HepG2 (cell line): ENCODE measurements around the gene BCAN. TPM values are rescaled to one million over a fixed set of nuclear protein-coding genes. Genes with fewer than 3 reads are reported as not detected.

Source experiments
- ELF4 ChIP-seq: sonication (generic); formaldehyde crosslinking; IDR thresholded peaks from 2 replicates; pipeline ENCODE4 v1.5.0; 2020; ENCODE audit warnings: missing genetic modification reagents, mild to moderate bottlenecking, moderate library complexity, borderline replicate concordance
- FOXP4 ChIP-seq: sonication (generic); formaldehyde crosslinking; IDR thresholded peaks from 2 replicates; pipeline ENCODE4 v1.4.0; 2020; ENCODE audit warnings: missing genetic modification reagents
- KLF12 ChIP-seq: sonication (generic); formaldehyde crosslinking; IDR thresholded peaks from 2 replicates; pipeline ENCODE4 v1.4.0; 2020; ENCODE audit warnings: missing genetic modification reagents, borderline replicate concordance
- KLF15 ChIP-seq: sonication (generic); formaldehyde crosslinking; IDR thresholded peaks from 2 replicates; pipeline ENCODE4 v1.8.1; 2023; ENCODE audit warnings: borderline replicate concordance, mild to moderate bottlenecking, inconsistent platforms, missing genetic modification reagents, mixed read lengths
- MAFF ChIP-seq: IDR thresholded peaks from 2 replicates; pipeline ENCODE4 v1.6.1; 2011; ENCODE audit warnings: low read depth, low read length, improper control_type of control experiment
- MYNN ChIP-seq: sonication (generic); formaldehyde crosslinking; IDR thresholded peaks from 2 replicates; pipeline ENCODE4 v1.4.0; 2020; ENCODE audit warnings: mild to moderate bottlenecking, low read depth, missing genetic modification reagents
- SMARCC2 ChIP-seq: fragments of 450-650 bp; IDR thresholded peaks from 2 replicates; pipeline ENCODE4 v1.6.1; 2017; ENCODE audit warnings: antibody characterized with exemption, mild to moderate bottlenecking
- SMC3 ChIP-seq: IDR thresholded peaks from 2 replicates; pipeline ENCODE4 v1.6.1; 2011; ENCODE audit warnings: low read length, improper control_type of control experiment
- TEF ChIP-seq: sonication (generic); formaldehyde crosslinking; IDR thresholded peaks from 2 replicates; pipeline ENCODE4 v1.5.0; 2020; ENCODE audit warnings: missing genetic modification reagents
- U2AF2 ChIP-seq: fragments of 200-400 bp; formaldehyde crosslinking; IDR thresholded peaks from 2 replicates; pipeline ENCODE4 v1.6.1; 2017; ENCODE audit warnings: low read depth, mild to moderate bottlenecking, low read length
- XBP1 ChIP-seq: sonication (generic); formaldehyde crosslinking; IDR thresholded peaks from 2 replicates; pipeline ENCODE4 v1.5.0; 2020; ENCODE audit warnings: missing genetic modification reagents
- ZBTB3 ChIP-seq: sonication (generic); formaldehyde crosslinking; IDR thresholded peaks from 2 replicates; pipeline ENCODE4 v1.4.0; 2020; ENCODE audit warnings: low read depth, mild to moderate bottlenecking, moderate library complexity, missing genetic modification reagents, borderline replicate concordance
- ZNF143 ChIP-seq: sonication (generic); formaldehyde crosslinking; IDR thresholded peaks from 2 replicates; pipeline ENCODE4 v1.4.0; 2020; ENCODE audit warnings: missing genetic modification reagents
- ZNF3 ChIP-seq: IDR thresholded peaks from 2 replicates; pipeline ENCODE4 v1.7.0; 2017; ENCODE audit warnings: inconsistent platforms
- ZNF441 ChIP-seq: sonication (generic); formaldehyde crosslinking; IDR thresholded peaks from 2 replicates; pipeline ENCODE4 v1.7.0; 2021; ENCODE audit warnings: missing genetic modification reagents, borderline replicate concordance
- ZNF598 ChIP-seq: sonication (generic); formaldehyde crosslinking; IDR thresholded peaks from 2 replicates; pipeline ENCODE4 v1.5.1; 2020; ENCODE audit warnings: mild to moderate bottlenecking, missing genetic modification reagents, borderline replicate concordance
- ZNF619 ChIP-seq: sonication (generic); formaldehyde crosslinking; IDR thresholded peaks from 2 replicates; pipeline ENCODE4 v1.4.0; 2020; ENCODE audit warnings: mild to moderate bottlenecking, missing genetic modification reagents
- ZNF639 ChIP-seq: conservative IDR thresholded peaks from 2 replicates; pipeline ENCODE4 v1.6.1; 2018; ENCODE audit warnings: missing genetic modification reagents
- ZNF644 ChIP-seq: IDR thresholded peaks from 2 replicates; pipeline ENCODE4 v1.6.1; 2016; ENCODE audit warnings: low read depth
- ZNF788 ChIP-seq: sonication (generic); formaldehyde crosslinking; IDR thresholded peaks from 2 replicates; pipeline ENCODE4 v1.5.0; 2020; ENCODE audit warnings: mild to moderate bottlenecking, missing genetic modification reagents, borderline replicate concordance
- ZSCAN12 ChIP-seq: sonication (generic); formaldehyde crosslinking; IDR thresholded peaks from 2 replicates; pipeline ENCODE4 v1.9.0; 2021; ENCODE audit warnings: mild to moderate bottlenecking, missing genetic modification reagents
- ZSCAN31 ChIP-seq: sonication (generic); formaldehyde crosslinking; IDR thresholded peaks from 2 replicates; pipeline ENCODE4 v1.5.0; 2020; ENCODE audit warnings: low read depth, mild to moderate bottlenecking, missing genetic modification reagents
- polyA plus RNA-seq, 8 experiments: library from polyadenylated mRNA; depleted of rRNA in 3 of 8; stranded (reverse) in 7 of 8; unstranded in 1 of 8; fragments of >200 nt; fragmentation: Illumina TruSeq in 4 of 8; extraction: Trizol in 4 of 8; gene quantifications; 2 replicates each; pipeline versions ENCODE4 v1.2.1 to v1.2.3, GENCODE V29; 2011 to 2016; ENCODE audit warnings: low read depth in 4 of 8, missing spikeins in 1 of 8, mixed read lengths in 1 of 8; ENCODE audit not compliant: insufficient read depth in 1 of 8
- total RNA-seq, 5 experiments: library from RNA; depleted of rRNA; stranded (reverse); fragments of >200 nt; fragmentation: Illumina TruSeq; extraction: Trizol; gene quantifications; 2 replicates each; pipeline ENCODE4 v1.2.3, GENCODE V29; 2016; ENCODE audit warnings: low read depth in 1 of 5
- TF ChIP-seq, protein P1 (sequence below): sonication (generic); formaldehyde crosslinking; IDR thresholded peaks from 2 replicates; pipeline ENCODE4 v1.8.1; 2023; ENCODE audit warnings: mild to moderate bottlenecking, missing genetic modification reagents
- TF ChIP-seq, protein P2 (sequence below): sonication (generic); formaldehyde crosslinking; IDR thresholded peaks from 2 replicates; pipeline ENCODE4 v1.5.0; 2020; ENCODE audit warnings: mild to moderate bottlenecking, missing genetic modification reagents, borderline replicate concordance

BCAN gene
- total and polyA plus RNA-seq, 2 of the 13 experiments (the other 11 are each of a cell fraction or from before 2014, with no cell fraction given) = not detected

- TF ChIP-seq ZNF644 (CRISPR knock-in tag) (no peak), ZSCAN31 (CRISPR knock-in tag) (no peak), MAFF (no peak), SMC3 (no peak), FOXP4 (CRISPR knock-in tag) (no peak), U2AF2 (no peak), ZBTB3 (no peak), SMARCC2 (no peak), MYNN (CRISPR knock-in tag) (no peak), KLF12 (no peak), ZNF619 (no peak), TEF (CRISPR knock-in tag) (no peak), ZNF598 (CRISPR knock-in tag) (no peak), ZNF441 (CRISPR knock-in tag) (no peak), ZNF788 (no peak), ZNF3 (CRISPR knock-in tag) (no peak), XBP1 (CRISPR knock-in tag) (no peak), ZSCAN12 (CRISPR knock-in tag) (no peak), ELF4 (CRISPR knock-in tag) (no peak), ZNF639 (CRISPR knock-in tag) (no peak), ZNF143 (CRISPR knock-in tag) (no peak), KLF15 (CRISPR knock-in tag) (no peak)
- TF ChIP-seq, protein P1, sequence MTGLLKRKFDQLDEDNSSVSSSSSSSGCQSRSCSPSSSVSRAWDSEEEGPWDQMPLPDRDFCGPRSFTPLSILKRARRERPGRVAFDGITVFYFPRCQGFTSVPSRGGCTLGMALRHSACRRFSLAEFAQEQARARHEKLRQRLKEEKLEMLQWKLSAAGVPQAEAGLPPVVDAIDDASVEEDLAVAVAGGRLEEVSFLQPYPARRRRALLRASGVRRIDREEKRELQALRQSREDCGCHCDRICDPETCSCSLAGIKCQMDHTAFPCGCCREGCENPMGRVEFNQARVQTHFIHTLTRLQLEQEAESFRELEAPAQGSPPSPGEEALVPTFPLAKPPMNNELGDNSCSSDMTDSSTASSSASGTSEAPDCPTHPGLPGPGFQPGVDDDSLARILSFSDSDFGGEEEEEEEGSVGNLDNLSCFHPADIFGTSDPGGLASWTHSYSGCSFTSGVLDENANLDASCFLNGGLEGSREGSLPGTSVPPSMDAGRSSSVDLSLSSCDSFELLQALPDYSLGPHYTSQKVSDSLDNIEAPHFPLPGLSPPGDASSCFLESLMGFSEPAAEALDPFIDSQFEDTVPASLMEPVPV (CRISPR knock-in tag) = no peak
- TF ChIP-seq, protein P2, sequence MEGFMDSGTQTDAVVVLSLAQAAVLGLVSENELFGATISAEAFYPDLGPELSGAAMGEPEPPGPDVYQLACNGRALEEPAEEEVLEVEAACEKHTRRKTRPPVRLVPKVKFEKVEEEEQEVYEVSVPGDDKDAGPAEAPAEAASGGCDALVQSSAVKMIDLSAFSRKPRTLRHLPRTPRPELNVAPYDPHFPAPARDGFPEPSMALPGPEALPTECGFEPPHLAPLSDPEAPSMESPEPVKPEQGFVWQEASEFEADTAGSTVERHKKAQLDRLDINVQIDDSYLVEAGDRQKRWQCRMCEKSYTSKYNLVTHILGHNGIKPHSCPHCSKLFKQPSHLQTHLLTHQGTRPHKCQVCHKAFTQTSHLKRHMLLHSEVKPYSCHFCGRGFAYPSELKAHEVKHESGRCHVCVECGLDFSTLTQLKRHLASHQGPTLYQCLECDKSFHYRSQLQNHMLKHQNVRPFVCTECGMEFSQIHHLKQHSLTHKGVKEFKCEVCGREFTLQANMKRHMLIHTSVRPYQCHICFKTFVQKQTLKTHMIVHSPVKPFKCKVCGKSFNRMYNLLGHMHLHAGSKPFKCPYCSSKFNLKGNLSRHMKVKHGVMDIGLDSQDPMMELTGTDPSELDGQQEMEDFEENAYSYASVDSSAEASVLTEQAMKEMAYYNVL (CRISPR knock-in tag) = peak; percentile 46; the same call in 1 of the 2 replicates
Observed at GRCh38 chr1:156616463-156616862, 25.5 kb upstream of the BCAN start (continued).
